GM23338 (cell line): Measurements from ENCODE around the gene ALPG. TPM values are rescaled to one million over a fixed set of nuclear protein-coding genes. Genes with fewer than 3 reads are reported as not detected.

Source experiments
- ATAC-seq: fragments of 200-7000 bp; cut with Tn5 transposase; 3 replicates; pipeline ENCODE4 v1.9.1; 2020
- DNase-seq: peaks from one replicate; pipeline ENCODE4 v3.0.0-alpha.2; 2015; ENCODE audit warnings: low spot score
- H2AFZ ChIP-seq: fragments of 200-600 bp; sonication (generic); 2 replicates; pipeline ENCODE4 v1.8.0; 2016; ENCODE audit warnings: antibody characterized with exemption, mild to moderate bottlenecking, moderate library complexity
- H3F3A ChIP-seq: fragments of 200-600 bp; sonication (generic); replicated peaks from 2 replicates; pipeline ENCODE4 v1.8.0; 2017; ENCODE audit warnings: antibody characterized with exemption, mixed run types, low read depth
- H3K27ac ChIP-seq: fragments of 200-600 bp; sonication (generic); 2 replicates; pipeline ENCODE4 v1.6.1; 2016; ENCODE audit warnings: low read depth
- H3K27me3 ChIP-seq: fragments of 200-600 bp; sonication (generic); 2 replicates; pipeline ENCODE4 v1.8.0; 2016; ENCODE audit warnings: mild to moderate bottlenecking, mixed run types, moderate library complexity; ENCODE audit not compliant: insufficient read depth
- H3K36me3 ChIP-seq: fragments of 200-600 bp; sonication (generic); 2 replicates; pipeline ENCODE4 v1.8.0; 2016; ENCODE audit warnings: mild to moderate bottlenecking; ENCODE audit not compliant: insufficient read depth
- H3K4me1 ChIP-seq: fragments of 200-600 bp; sonication (generic); 2 replicates; pipeline ENCODE4 v1.8.0; 2016; ENCODE audit warnings: mild to moderate bottlenecking, moderate library complexity; ENCODE audit not compliant: insufficient read depth
- H3K4me2 ChIP-seq: fragments of 200-600 bp; sonication (generic); 2 replicates; pipeline ENCODE4 v1.7.1; 2017; ENCODE audit warnings: mixed run types
- H3K4me3 ChIP-seq: fragments of 200-600 bp; sonication (generic); 2 replicates; pipeline ENCODE4 v1.6.1; 2016; ENCODE audit warnings: mixed run types
- H3K79me2 ChIP-seq: fragments of 200-600 bp; sonication (generic); replicated peaks from 2 replicates; pipeline ENCODE4 v1.8.0; 2017; ENCODE audit warnings: mild to moderate bottlenecking; ENCODE audit not compliant: insufficient read depth
- H3K9me2 ChIP-seq: fragments of 200-600 bp; sonication (generic); 2 replicates; pipeline ENCODE4 v1.8.0; 2017; ENCODE audit not compliant: insufficient read depth
- H4K20me1 ChIP-seq: fragments of 200-600 bp; sonication (generic); replicated peaks from 2 replicates; pipeline ENCODE4 v1.8.0; 2017; ENCODE audit warnings: mild to moderate bottlenecking; ENCODE audit not compliant: insufficient read depth
- H3K27ac Mint-ChIP-seq: 2 replicates; pipeline ENCODE4 v1.8.0; 2020; ENCODE audit warnings: inconsistent platforms, mild to moderate bottlenecking, moderate library complexity, mixed read lengths
- H3K27me3 Mint-ChIP-seq: 3 replicates; pipeline ENCODE4 v1.8.0; 2022; ENCODE audit warnings: low read depth, mild to moderate bottlenecking, moderate library complexity, mixed read lengths, inconsistent platforms; ENCODE audit not compliant: insufficient read depth, poor library complexity
- H3K36me3 Mint-ChIP-seq: 3 replicates; pipeline ENCODE4 v1.8.0; 2021; ENCODE audit warnings: low read depth, mild to moderate bottlenecking, inconsistent platforms, moderate library complexity, mixed read lengths
- H3K4me1 Mint-ChIP-seq: 3 replicates; pipeline ENCODE4 v1.8.0; 2020; ENCODE audit warnings: mild to moderate bottlenecking, inconsistent platforms, mixed read lengths
- H3K4me3 Mint-ChIP-seq: 3 replicates; pipeline ENCODE4 v1.8.0; 2021; ENCODE audit warnings: moderate library complexity, mild to moderate bottlenecking, inconsistent platforms, mixed read lengths
- H3K9me3 Mint-ChIP-seq: 3 replicates; pipeline ENCODE4 v1.8.0; 2020; ENCODE audit warnings: moderate library complexity, mild to moderate bottlenecking, inconsistent platforms, mixed read lengths
- CREB1 ChIP-seq: fragments of 250-450 bp; sonication (Bioruptor Pico); IDR thresholded peaks from 2 replicates; pipeline ENCODE4 v1.5.0; 2020; ENCODE audit warnings: low read depth, mild to moderate bottlenecking, moderate library complexity
- CTCF ChIP-seq, 2 experiments: fragments of 200-600 bp in 1 of 2; sonication (generic) in 1 of 2; conservative IDR thresholded peaks; 2 replicates each; pipeline versions ENCODE4 v1.5.1 to v1.6.1; 2016 to 2017; ENCODE audit warnings: antibody characterized with exemption in 2 of 2, low read depth in 2 of 2, mild to moderate bottlenecking in 2 of 2, moderate library complexity in 1 of 2
- ETS1 ChIP-seq: IDR thresholded peaks from 2 replicates; pipeline ENCODE4 v1.6.1; 2016; ENCODE audit warnings: antibody characterized with exemption
- EZH2 ChIP-seq: fragments of 200-600 bp; sonication (generic); IDR thresholded peaks from one replicate; pipeline ENCODE4 v1.8.0; 2017; ENCODE audit warnings: antibody characterized with exemption, mild to moderate bottlenecking, low read depth; ENCODE audit not compliant: unreplicated experiment
- EZH2phosphoT487 ChIP-seq: fragments of 200-600 bp; sonication (generic); IDR thresholded peaks from one replicate; pipeline ENCODE4 v1.8.1; 2018; ENCODE audit warnings: antibody characterized with exemption; ENCODE audit not compliant: unreplicated experiment
- JUNB ChIP-seq: IDR thresholded peaks from one replicate; pipeline ENCODE4 v1.6.1; 2016; ENCODE audit warnings: antibody characterized with exemption; ENCODE audit not compliant: unreplicated experiment
- NANOG ChIP-seq: IDR thresholded peaks from 2 replicates; pipeline ENCODE4 v1.6.1; 2016; ENCODE audit warnings: antibody characterized with exemption, borderline replicate concordance
- POLR2AphosphoS5 ChIP-seq: IDR thresholded peaks from 2 replicates; pipeline ENCODE4 v1.6.1; 2016; ENCODE audit warnings: antibody characterized with exemption, low read depth
- REST ChIP-seq: IDR thresholded peaks from one replicate; pipeline ENCODE4 v1.6.1; 2018; ENCODE audit warnings: antibody characterized with exemption; ENCODE audit not compliant: unreplicated experiment
- STAT1 ChIP-seq: IDR thresholded peaks from one replicate; pipeline ENCODE4 v1.6.1; 2016; ENCODE audit warnings: antibody characterized with exemption; ENCODE audit not compliant: unreplicated experiment
- ZNF114 ChIP-seq: fragments of 250-450 bp; sonication (Bioruptor Pico); IDR thresholded peaks from 2 replicates; pipeline ENCODE4 v1.5.0; 2020; ENCODE audit warnings: mild to moderate bottlenecking, moderate library complexity
- ZNF331 ChIP-seq: fragments of 250-450 bp; sonication (Bioruptor Pico); IDR thresholded peaks from 2 replicates; pipeline ENCODE4 v1.5.0; 2020; ENCODE audit warnings: low read depth, mild to moderate bottlenecking, moderate library complexity
- ZNF462 ChIP-seq: fragments of 250-450 bp; sonication (Bioruptor Pico); IDR thresholded peaks from 2 replicates; pipeline ENCODE4 v1.5.0; 2020; ENCODE audit warnings: mild to moderate bottlenecking, moderate library complexity
- polyA plus RNA-seq: library from polyadenylated mRNA; unstranded; fragments of >200 nt; fragmentation: Nextera tagmentation; extraction: Ambion mirVana; gene quantifications from 2 replicates; pipeline ENCODE4 v1.2.1, GENCODE V29; 2016
- total RNA-seq: library from RNA; depleted of rRNA; stranded (reverse); fragments of >200 nt; shearing (Covaris generic); gene quantifications from 2 replicates; pipeline ENCODE4 v1.2.3, GENCODE V29; 2014

The ALPG gene
- total and polyA plus RNA-seq, 2 experiments from 2014 or later = 0.89 to 2.5 TPM

- Histone ChIP-seq H3K4me1 (peaks cover 17% of the 10 kb centered on the region), H3K79me2 (peaks cover 19% of the 10 kb centered on the region; the same call in 1 of the 2 replicates), H3K9me2 (0 out of 2 replicates have a peak, but pooled peaks cover 3% of the 10 kb centered on the region), H4K20me1 (0 out of 2 replicates have a peak, but pooled peaks cover under 1% of the 10 kb centered on the region), H3K27me3 (peaks cover 44% of the 10 kb centered on the region), H3K4me2 (peak overlapping the region; percentile 96), H2AFZ (peak overlapping the region; percentile 74), H3K36me3 (no peaks in the 10 kb centered on the region), H3K4me3 (peak overlapping the region; percentile 91), H3K27ac (no peak overlapping the region), H3F3A (peaks cover 13% of the 10 kb centered on the region)
- H3K27ac Mint-ChIP-seq = no peak overlapping the region
- DNase-seq = peak; percentile 70
- peaks cover 58% of the 10 kb centered on the region for H3K27me3 Mint-ChIP-seq
- peaks cover 24% of the 10 kb centered on the region for H3K4me1 Mint-ChIP-seq
- peaks cover 25% of the 10 kb centered on the region for H3K36me3 Mint-ChIP-seq
- TF ChIP-seq REST (no peak), CTCF (conservative IDR thresholded peaks at IDR 0.05; ENCODE audit: low read depth in 2 of 2) (no peak), ZNF331 (no peak), POLR2AphosphoS5 (0 out of 2 replicates have a peak, but pooled peaks have one; percentile 16), EZH2 (no peak), JUNB (no peak), ZNF114 (CRISPR knock-in tag) (no peak), NANOG (no peak), ZNF462 (no peak), STAT1 (no peak), EZH2phosphoT487 (peak; percentile 8), CREB1 (CRISPR knock-in tag) (0 out of 2 replicates have a peak, but pooled peaks have one; percentile 8), ETS1 (no peak)
- H3K9me3 Mint-ChIP-seq = peaks cover 16% of the 10 kb centered on the region
- peak overlapping the region; percentile 83 for H3K4me3 Mint-ChIP-seq
- ATAC-seq = peak; percentile 1
These were observed 12.0 kb downstream of the ALPG start for GRCh38 chr2:232418466-232419244.
